GM19463 (cell line): ENCODE data around the gene MUC6.

ENCODE experiments used
- ATAC-seq: cut with Tn5 transposase; IDR thresholded peaks from one replicate; pipeline ENCODE4 v1.9.1; 2021; ENCODE audit warnings: mild to moderate bottlenecking, moderate library complexity; ENCODE audit not compliant: unreplicated experiment

MUC6 gene

GRCh38 chr11:1072116-1072820 lies 35.8 kb upstream of the MUC6 start:
- no peak for ATAC-seq

GRCh38 chr11:1071571-1072115 lies 35.1 kb upstream of the MUC6 start:
- ATAC-seq: no peak

GRCh38 chr11:1070594-1071462 lies 34.3 kb upstream of the MUC6 start:
- ATAC-seq: no peak

GRCh38 chr11:1069740-1070139 lies 33.2 kb upstream of the MUC6 start:
- no peak for ATAC-seq

GRCh38 chr11:1067812-1068496 lies 31.4 kb upstream of the MUC6 start:
- ATAC-seq: no peak

GRCh38 chr11:1064167-1064566 lies 27.6 kb upstream of the MUC6 start:
- ATAC-seq: no peak

- ATAC-seq: no peak
These were observed 25.7 kb upstream of the MUC6 start for GRCh38 chr11:1062075-1062820.

- ATAC-seq: no peak
These were observed 24.5 kb upstream of the MUC6 start for GRCh38 chr11:1060852-1061616.

GRCh38 chr11:1060410-1060809 lies 23.9 kb upstream of the MUC6 start:
- ATAC-seq: no peak

- no peak for ATAC-seq
These were observed 23.2 kb upstream of the MUC6 start for GRCh38 chr11:1059759-1060158.

- no peak for ATAC-seq
These were observed 21.3 kb upstream of the MUC6 start for GRCh38 chr11:1057806-1058205.

- no peak for ATAC-seq
These were observed 19.7 kb upstream of the MUC6 start for GRCh38 chr11:1055990-1056771.

GRCh38 chr11:1055109-1055703 lies 18.7 kb upstream of the MUC6 start:
- no peak for ATAC-seq

GRCh38 chr11:1054143-1055108 lies 17.9 kb upstream of the MUC6 start:
- no peak for ATAC-seq

GRCh38 chr11:1053121-1053901 lies 16.8 kb upstream of the MUC6 start:
- ATAC-seq: no peak

GRCh38 chr11:1052133-1053011 lies 15.9 kb upstream of the MUC6 start:
- ATAC-seq: no peak
